Endothelial cell (in vitro differentiated cells): Measurements from ENCODE around the gene IL17RA. TPM values are rescaled to one million over a fixed set of nuclear protein-coding genes. Genes with fewer than 3 reads are reported as not detected.

Experiments used
- DNase-seq: peaks from one replicate; pipeline ENCODE4 v3.0.0; 2021; ENCODE audit warnings: low spot score
- H3K27ac Mint-ChIP-seq: one replicate; pipeline ENCODE4 v1.8.0; 2021; ENCODE audit warnings: mixed read lengths, inconsistent platforms; ENCODE audit not compliant: unreplicated experiment
- H3K27me3 Mint-ChIP-seq: one replicate; pipeline ENCODE4 v1.8.0; 2021; ENCODE audit warnings: mild to moderate bottlenecking, moderate library complexity, mixed read lengths, inconsistent platforms; ENCODE audit not compliant: unreplicated experiment
- H3K36me3 Mint-ChIP-seq: one replicate; pipeline ENCODE4 v1.8.0; 2021; ENCODE audit warnings: mild to moderate bottlenecking, low read depth, mixed read lengths, inconsistent platforms; ENCODE audit not compliant: unreplicated experiment
- H3K4me1 Mint-ChIP-seq: one replicate; pipeline ENCODE4 v1.8.0; 2021; ENCODE audit warnings: mild to moderate bottlenecking, mixed read lengths, inconsistent platforms; ENCODE audit not compliant: unreplicated experiment
- H3K4me3 Mint-ChIP-seq: one replicate; pipeline ENCODE4 v1.8.0; 2021; ENCODE audit warnings: mild to moderate bottlenecking, mixed read lengths, inconsistent platforms; ENCODE audit not compliant: unreplicated experiment
- H3K9me3 Mint-ChIP-seq: one replicate; pipeline ENCODE4 v1.8.0; 2021; ENCODE audit warnings: mixed read lengths, inconsistent platforms; ENCODE audit not compliant: unreplicated experiment
- total RNA-seq: library from RNA; stranded (reverse); fragmentation: NEBNext Ultra II Directional; extraction: Animal tissue kit (Norgen Biotek cat#: 25700); gene quantifications from one replicate; pipeline ENCODE4 v1.2.1, GENCODE V29; 2021; ENCODE audit not compliant: unreplicated experiment
- TF ChIP-seq, protein P1 (sequence below): fragments of 200-600 bp; sonication (generic); IDR thresholded peaks from one replicate; pipeline ENCODE4 v1.5.0; 2021; ENCODE audit warnings: antibody characterized with exemption; ENCODE audit not compliant: unreplicated experiment

The IL17RA gene
- total RNA-seq, 1 donor from 2014 or later: 63.7 TPM

- H3K36me3 Mint-ChIP-seq: peaks cover 65% of the 10 kb centered on the region
- TF ChIP-seq, protein P1, sequence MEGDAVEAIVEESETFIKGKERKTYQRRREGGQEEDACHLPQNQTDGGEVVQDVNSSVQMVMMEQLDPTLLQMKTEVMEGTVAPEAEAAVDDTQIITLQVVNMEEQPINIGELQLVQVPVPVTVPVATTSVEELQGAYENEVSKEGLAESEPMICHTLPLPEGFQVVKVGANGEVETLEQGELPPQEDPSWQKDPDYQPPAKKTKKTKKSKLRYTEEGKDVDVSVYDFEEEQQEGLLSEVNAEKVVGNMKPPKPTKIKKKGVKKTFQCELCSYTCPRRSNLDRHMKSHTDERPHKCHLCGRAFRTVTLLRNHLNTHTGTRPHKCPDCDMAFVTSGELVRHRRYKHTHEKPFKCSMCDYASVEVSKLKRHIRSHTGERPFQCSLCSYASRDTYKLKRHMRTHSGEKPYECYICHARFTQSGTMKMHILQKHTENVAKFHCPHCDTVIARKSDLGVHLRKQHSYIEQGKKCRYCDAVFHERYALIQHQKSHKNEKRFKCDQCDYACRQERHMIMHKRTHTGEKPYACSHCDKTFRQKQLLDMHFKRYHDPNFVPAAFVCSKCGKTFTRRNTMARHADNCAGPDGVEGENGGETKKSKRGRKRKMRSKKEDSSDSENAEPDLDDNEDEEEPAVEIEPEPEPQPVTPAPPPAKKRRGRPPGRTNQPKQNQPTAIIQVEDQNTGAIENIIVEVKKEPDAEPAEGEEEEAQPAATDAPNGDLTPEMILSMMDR: no peak
- H3K9me3 Mint-ChIP-seq: no peaks in the 10 kb centered on the region
- no peak overlapping the region for H3K4me3 Mint-ChIP-seq
- DNase-seq: no peak
- H3K4me1 Mint-ChIP-seq: peaks cover 20% of the 10 kb centered on the region
- peaks cover 6% of the 10 kb centered on the region for H3K27me3 Mint-ChIP-seq
- no peak overlapping the region for H3K27ac Mint-ChIP-seq
These were observed 17.5 kb downstream of the IL17RA start for GRCh38 chr22:17102297-17102667.

GRCh38 chr22:17103351-17103750 is 18.6 kb downstream of the IL17RA start:
- Mint-ChIP-seq H3K36me3 (peaks cover 70% of the 10 kb centered on the region), H3K27ac (peak overlapping the region; percentile 80), H3K27me3 (peaks cover 6% of the 10 kb centered on the region), H3K4me1 (peaks cover 12% of the 10 kb centered on the region), H3K4me3 (peak overlapping the region; percentile 81), H3K9me3 (no peaks in the 10 kb centered on the region)
- DNase-seq: no peak
- TF ChIP-seq, protein P1: no peak

- no peaks in the 10 kb centered on the region for H3K9me3 Mint-ChIP-seq
- H3K27ac Mint-ChIP-seq: no peak overlapping the region
- TF ChIP-seq, protein P1: no peak
- H3K4me1 Mint-ChIP-seq: peaks cover 5% of the 10 kb centered on the region
- no peak for DNase-seq
- H3K36me3 Mint-ChIP-seq: peaks cover 60% of the 10 kb centered on the region
- H3K4me3 Mint-ChIP-seq: peak overlapping the region; percentile 62
- peaks cover 6% of the 10 kb centered on the region for H3K27me3 Mint-ChIP-seq
These were observed 19.6 kb downstream of the IL17RA start for GRCh38 chr22:17104336-17104935.

DNA sequence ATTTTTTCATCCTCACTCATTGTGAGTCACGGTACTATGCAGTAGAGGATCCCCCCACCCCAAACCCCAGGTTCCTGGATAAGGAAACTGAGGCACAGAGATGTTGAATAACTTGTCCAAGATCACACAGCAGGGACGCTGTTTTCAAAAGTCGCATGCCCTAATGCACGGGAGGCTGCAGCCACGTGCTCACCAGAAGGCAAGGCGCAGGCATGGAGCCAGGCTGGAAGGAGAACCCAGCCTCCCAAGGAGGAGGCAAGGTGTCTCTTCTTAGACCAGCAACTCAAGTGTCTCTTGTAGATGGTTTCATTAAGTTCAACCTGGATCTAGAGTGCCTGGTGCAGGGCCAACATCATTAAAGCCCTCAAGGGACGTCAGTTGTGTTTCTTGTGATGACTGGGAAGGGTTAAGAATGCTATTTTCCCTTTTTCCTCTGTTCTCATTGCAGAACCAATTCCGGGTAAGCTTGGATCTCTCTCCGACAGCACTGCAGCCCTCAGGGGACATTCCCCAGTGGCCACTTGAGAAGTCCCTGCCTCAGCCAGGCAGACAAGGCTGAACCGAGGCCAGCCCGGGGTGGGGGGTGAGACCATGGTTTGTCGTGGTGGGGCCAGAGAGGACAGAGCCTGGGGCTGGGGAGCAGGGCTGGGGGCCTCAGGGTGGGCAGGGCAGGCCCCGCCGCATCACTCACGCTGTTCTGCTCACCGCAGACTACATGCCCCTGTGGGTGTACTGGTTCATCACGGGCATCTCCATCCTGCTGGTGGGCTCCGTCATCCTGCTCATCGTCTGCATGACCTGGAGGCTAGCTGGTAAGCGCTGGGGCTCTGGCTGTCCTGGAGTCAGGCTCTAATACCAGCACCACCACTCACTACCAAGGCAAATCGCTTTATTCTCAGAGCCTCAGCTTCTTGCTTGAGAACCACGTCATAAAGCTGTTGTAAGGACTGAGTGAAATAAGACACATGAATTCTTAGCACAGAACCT is 20.6 kb downstream of the IL17RA start:
- Mint-ChIP-seq H3K4me3 (no peak overlapping the region), H3K36me3 (peaks cover 59% of the 10 kb centered on the region)

More for the DNA sequence above, 20.6 kb downstream of the IL17RA start:
- H3K4me1 Mint-ChIP-seq: peaks cover 5% of the 10 kb centered on the region
- TF ChIP-seq, protein P1: no peak
- no peak for DNase-seq
- no peak overlapping the region for H3K27ac Mint-ChIP-seq
- H3K9me3 Mint-ChIP-seq: no peaks in the 10 kb centered on the region
- H3K27me3 Mint-ChIP-seq: peaks cover 11% of the 10 kb centered on the region
